Astrocyte of the spinal cord (primary cell): ENCODE results near the gene GALNTL6.
A peak's percentile ranks its signal among the peaks of the same experiment; 100 is the strongest.
"Not testable (repeated sequence)": the region's sequence is repeated elsewhere in the genome, so short reads cannot be mapped to it uniquely, and the experiment has no call there.

Source experiments
- DNase-seq: peaks from one replicate; pipeline ENCODE4 v3.0.0; 2011; ENCODE audit warnings: low read depth, low spot score
- H3K4me3 ChIP-seq: 2 replicates; pipeline ENCODE4 v1.5.1; 2011; ENCODE audit warnings: low read depth, mild to moderate bottlenecking, low read length, moderate library complexity
- CTCF ChIP-seq: IDR thresholded peaks from 2 replicates; pipeline ENCODE4 v1.5.1; 2012; ENCODE audit warnings: low read depth, mild to moderate bottlenecking, low read length, inconsistent platforms
- in situ Hi-C: cut with HindIII; loops from 2 replicates; pipeline ENCODE4 v1.10.0; 2017; ENCODE audit warnings: low sequenced_read_pairs

GALNTL6 gene

GRCh38 chr4:172874944-172875343, 1061.7 kb downstream of the GALNTL6 start:
- TF ChIP-seq CTCF, result no peak
- in situ Hi-C loops, result no loop called here
- DNase-seq, result no peak
- H3K4me3 ChIP-seq, result no peak overlapping the region

GRCh38 chr4:172876394-172876793, 1063.2 kb downstream of the GALNTL6 start:
- in situ Hi-C loops, result no loop called here
- no peak for DNase-seq
- TF ChIP-seq CTCF, result no peak
- H3K4me3 ChIP-seq, result no peak overlapping the region

GRCh38 chr4:172881645-172882044, 1068.4 kb downstream of the GALNTL6 start:
- DNase-seq, result no peak
- TF ChIP-seq CTCF, result no peak
- no peak overlapping the region for H3K4me3 ChIP-seq
- in situ Hi-C loops, result no loop called here

- in situ Hi-C loops, DNase-seq, H3K4me3 ChIP-seq: not testable (repeated sequence)
These were observed 1074.2 kb downstream of the GALNTL6 start for GRCh38 chr4:172887358-172887757.

GRCh38 chr4:172887959-172888358, 1074.8 kb downstream of the GALNTL6 start:
- TF ChIP-seq CTCF, result no peak
- in situ Hi-C loops, result no loop called here
- no peak overlapping the region for H3K4me3 ChIP-seq
- no peak for DNase-seq

GRCh38 chr4:172892300-172892699, 1079.1 kb downstream of the GALNTL6 start:
- no peak overlapping the region for H3K4me3 ChIP-seq
- peak; percentile 3 for DNase-seq
- peak; percentile 70 for TF ChIP-seq CTCF
- in situ Hi-C loops, result no loop called here

GRCh38 chr4:172895699-172896098, 1082.5 kb downstream of the GALNTL6 start:
- no peak overlapping the region for H3K4me3 ChIP-seq
- in situ Hi-C loops, result no loop called here
- no peak for DNase-seq
- TF ChIP-seq CTCF, result no peak
